Kidney (tissue), 14 donors: ENCODE data around the gene AGAP5. TPM values are rescaled to one million over a fixed set of nuclear protein-coding genes. Genes with fewer than 3 reads are reported as not detected.

Experiments used
- DNase-seq, 5 donors: peaks; one replicate each; pipeline ENCODE4 v3.0.0-alpha.2; 2013 to 2020
- FAIRE-seq: peaks from 2 replicates; lab custom pipeline; 2012; peaks lifted over from hg19 to GRCh38; lab: Jason Lieb, UNC
- H3K27ac ChIP-seq, 2 donors: one replicate each; pipeline ENCODE4 v1.7.0; 2013; ENCODE audit warnings: low read depth in 2 of 2, low read length in 2 of 2, inconsistent platforms in 1 of 2
- H3K27me3 ChIP-seq: one replicate; pipeline ENCODE4 v1.7.1; 2013; ENCODE audit warnings: low read length, inconsistent platforms; ENCODE audit not compliant: control insufficient read depth, insufficient read depth
- H3K36me3 ChIP-seq, 3 donors: one replicate each; pipeline versions ENCODE4 v1.7.0 to v1.7.1; 2013; ENCODE audit warnings: low read length in 3 of 3, control low read depth in 1 of 3, inconsistent platforms in 1 of 3; ENCODE audit not compliant: insufficient read depth in 3 of 3, control insufficient read depth in 2 of 3
- H3K4me1 ChIP-seq, 3 donors: one replicate each; pipeline versions ENCODE4 v1.7.0 to v1.7.1; 2013; ENCODE audit warnings: low read length in 3 of 3, inconsistent platforms in 1 of 3, low read depth in 1 of 3; ENCODE audit not compliant: control insufficient read depth in 2 of 3, insufficient read depth in 2 of 3
- H3K4me3 ChIP-seq, 3 donors: one replicate each; pipeline versions ENCODE4 v1.7.0 to v1.8.1; 2013; ENCODE audit warnings: low read length in 3 of 3, control low read depth in 1 of 3, inconsistent platforms in 1 of 3
- H3K9ac ChIP-seq, 3 donors: one replicate each; pipeline versions ENCODE4 v1.7.0 to v1.7.1; 2013; ENCODE audit warnings: low read length in 3 of 3, control low read depth in 1 of 3, inconsistent platforms in 1 of 3
- H3K9me3 ChIP-seq, 3 donors: one replicate each; pipeline versions ENCODE4 v1.7.0 to v1.7.1; 2013; ENCODE audit warnings: low read length in 3 of 3, control low read depth in 1 of 3, inconsistent platforms in 1 of 3; ENCODE audit not compliant: control insufficient read depth in 2 of 3, insufficient read depth in 1 of 3
- intact Hi-C: fragments of 100-400 bp; cut with DNase I; formaldehyde crosslinking; loops from one replicate; pipeline ENCODE4 v1.11.1; 2022
- polyA plus RNA-seq: library from polyadenylated mRNA; stranded (reverse); fragments of 350-450 nt; fragmentation: Illumina TruSeq; extraction: RNeasy Lipid Tissue Mini Kit (QIAGEN cat#74804); gene quantifications from one replicate; pipeline ENCODE4 v1.2.3, GENCODE V29; 2014; ENCODE audit warnings: low read depth, low replicate concordance; ENCODE audit not compliant: insufficient read depth
- total RNA-seq: library from RNA; stranded (reverse); fragmentation: NEBNext Ultra II Directional; extraction: Animal tissue kit (Norgen Biotek cat#: 25700); gene quantifications from one replicate; pipeline ENCODE4 v1.2.1, GENCODE V29; 2021
- TF ChIP-seq, protein P1 (sequence below): IDR thresholded peaks from 3 replicates; pipeline ENCODE4 v1.5.1; 2012; ENCODE audit warnings: mild to moderate bottlenecking, moderate library complexity, borderline replicate concordance; ENCODE audit not compliant: insufficient read depth; ENCODE audit errors: extremely low read depth
- donor health status: control.
- donor health status: control.
- donor health status: control.
- donor health status: control.
- donor health status: control.
- donor health status: DM: yes; HTN: yes; CAD: no.
- donor health status: Normal renal cell carcinoma (clear cell type).

AGAP5 gene
- total and polyA plus RNA-seq, 2 donors from 2014 or later, result 3.8 to 9.9 TPM

DNA sequence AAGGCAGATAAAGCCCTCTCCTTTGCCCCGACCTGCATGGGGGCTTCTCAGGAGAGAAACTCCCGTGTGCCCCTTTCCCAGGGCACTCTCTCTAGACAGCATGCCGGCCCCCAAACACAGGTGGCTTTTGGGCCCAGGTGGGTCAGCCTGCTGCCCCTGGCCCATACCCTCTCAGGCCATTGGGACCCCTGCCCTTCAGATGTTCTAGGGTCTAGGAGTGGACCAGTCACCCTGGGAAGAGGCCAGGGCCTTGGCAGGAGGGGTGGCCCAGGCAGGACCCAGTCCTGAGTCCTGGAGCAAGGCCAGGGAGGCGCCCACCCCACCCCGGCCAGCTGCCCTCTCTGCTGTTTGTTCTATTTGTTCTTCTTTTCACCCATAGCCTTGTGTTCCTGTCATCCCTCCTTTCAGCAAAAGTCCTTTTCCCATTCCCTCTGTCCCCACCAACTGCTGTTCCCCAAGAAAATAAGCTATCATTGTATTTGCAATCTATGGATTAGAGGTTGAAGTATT, 36.9 kb upstream of the AGAP5 start:
- Histone ChIP-seq H3K9me3 (no peaks in the 10 kb centered on the region), H3K36me3 (peaks cover 0 to 3% (median 0%) of the 10 kb centered on the region in 3 donors), H3K27ac (no peak overlapping the region), H3K4me3 (no peak overlapping the region), H3K9ac (no peak overlapping the region), H3K4me1 (peaks cover 0 to 4% (median 0%) of the 10 kb centered on the region in 3 donors), H3K27me3 (no peaks in the 10 kb centered on the region)
- intact Hi-C loops, result no loop called here
- TF ChIP-seq, protein P1, sequence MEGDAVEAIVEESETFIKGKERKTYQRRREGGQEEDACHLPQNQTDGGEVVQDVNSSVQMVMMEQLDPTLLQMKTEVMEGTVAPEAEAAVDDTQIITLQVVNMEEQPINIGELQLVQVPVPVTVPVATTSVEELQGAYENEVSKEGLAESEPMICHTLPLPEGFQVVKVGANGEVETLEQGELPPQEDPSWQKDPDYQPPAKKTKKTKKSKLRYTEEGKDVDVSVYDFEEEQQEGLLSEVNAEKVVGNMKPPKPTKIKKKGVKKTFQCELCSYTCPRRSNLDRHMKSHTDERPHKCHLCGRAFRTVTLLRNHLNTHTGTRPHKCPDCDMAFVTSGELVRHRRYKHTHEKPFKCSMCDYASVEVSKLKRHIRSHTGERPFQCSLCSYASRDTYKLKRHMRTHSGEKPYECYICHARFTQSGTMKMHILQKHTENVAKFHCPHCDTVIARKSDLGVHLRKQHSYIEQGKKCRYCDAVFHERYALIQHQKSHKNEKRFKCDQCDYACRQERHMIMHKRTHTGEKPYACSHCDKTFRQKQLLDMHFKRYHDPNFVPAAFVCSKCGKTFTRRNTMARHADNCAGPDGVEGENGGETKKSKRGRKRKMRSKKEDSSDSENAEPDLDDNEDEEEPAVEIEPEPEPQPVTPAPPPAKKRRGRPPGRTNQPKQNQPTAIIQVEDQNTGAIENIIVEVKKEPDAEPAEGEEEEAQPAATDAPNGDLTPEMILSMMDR, result no peak
- DNase-seq, result peak in 1 of 5 donors; percentile 55
- FAIRE-seq, result no peak

DNA sequence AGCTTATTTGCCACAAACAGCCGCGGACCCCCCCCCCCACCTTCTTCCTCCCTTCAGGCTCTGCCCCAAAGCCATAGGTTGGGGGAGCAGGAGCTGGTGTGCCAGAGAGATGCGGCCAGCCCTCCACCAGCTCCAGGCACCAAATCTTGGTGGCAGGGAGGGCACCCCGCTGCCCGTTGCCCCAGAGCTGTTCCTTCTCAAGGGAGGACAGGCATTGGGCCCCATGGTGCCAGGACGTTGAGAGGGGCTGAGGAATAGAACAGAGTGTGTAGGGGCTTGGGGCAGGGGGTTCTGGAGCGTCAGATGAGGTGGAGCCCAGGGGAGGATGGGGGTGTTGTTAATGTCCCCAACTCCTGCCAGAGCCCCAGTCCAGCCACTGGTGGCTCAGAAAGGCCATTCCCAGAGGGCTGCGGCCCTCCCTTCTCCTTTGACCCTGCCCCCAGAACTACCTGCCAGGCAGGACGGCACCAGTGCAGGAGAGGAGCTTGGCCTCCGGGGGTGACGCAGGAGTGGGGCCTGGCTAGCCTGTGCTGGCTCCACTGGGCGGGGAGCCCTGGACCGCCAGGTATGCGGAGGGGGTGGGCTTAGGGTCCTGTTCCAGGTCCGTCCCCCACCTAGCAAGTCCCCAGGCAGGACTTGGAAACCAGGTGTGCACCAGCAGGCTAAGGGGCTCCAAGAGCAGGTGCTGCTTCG, 36.3 kb upstream of the AGAP5 start:
- TF ChIP-seq, protein P1, result no peak
- DNase-seq (peak in 1 of 5 donors; percentile 67), FAIRE-seq (no peak)
- intact Hi-C loops, result no loop called here
- Histone ChIP-seq H3K9ac (no peak overlapping the region), H3K4me3 (no peak overlapping the region), H3K27ac (no peak overlapping the region), H3K9me3 (no peaks in the 10 kb centered on the region), H3K4me1 (peaks cover 0 to 7% (median 0%) of the 10 kb centered on the region in 3 donors), H3K27me3 (no peaks in the 10 kb centered on the region), H3K36me3 (peaks cover 0 to 3% (median 0%) of the 10 kb centered on the region in 3 donors)

DNA sequence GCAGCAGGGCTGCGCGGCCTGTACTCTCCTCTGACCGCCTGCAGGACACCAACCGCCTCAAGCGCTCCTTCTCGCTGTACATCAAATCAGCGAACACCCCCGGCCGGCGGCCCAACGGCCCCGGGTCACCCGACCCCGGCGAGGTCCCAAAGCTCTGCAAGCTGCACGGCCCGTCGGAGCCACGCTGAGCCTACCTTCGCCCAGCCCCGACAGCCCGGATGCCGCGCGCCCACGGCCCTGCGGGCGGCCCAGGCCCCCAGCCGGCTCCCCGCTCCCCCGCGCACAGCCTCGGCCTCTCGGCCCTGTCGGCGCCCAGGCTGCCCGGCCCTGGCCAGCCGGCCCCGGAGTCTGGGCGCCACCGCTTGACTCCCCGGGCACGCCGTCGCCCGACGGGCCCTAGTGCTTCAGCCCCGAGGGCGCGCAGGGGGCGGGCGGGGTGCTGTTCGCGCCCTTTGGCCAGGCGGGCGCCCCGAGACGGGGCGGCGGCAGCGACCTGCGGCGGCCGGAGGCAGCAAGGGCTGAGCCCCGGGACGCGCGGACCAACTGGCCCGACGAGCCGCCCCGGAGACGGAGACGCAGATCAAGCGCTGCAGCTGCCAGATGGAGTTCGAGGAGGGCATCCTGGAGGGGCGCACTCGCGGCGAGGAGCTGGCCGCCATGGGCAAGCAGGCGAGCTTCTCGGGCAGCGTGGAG, 35.2 kb upstream of the AGAP5 start:
- no peaks in the 10 kb centered on the region for H3K9me3 ChIP-seq
- intact Hi-C loops, result no loop called here
- TF ChIP-seq, protein P1, result no peak
- no peak for FAIRE-seq
- H3K27ac ChIP-seq, result no peak overlapping the region
- no peaks in the 10 kb centered on the region for H3K27me3 ChIP-seq
- H3K4me1 ChIP-seq, result peaks cover 0 to 7% (median 0%) of the 10 kb centered on the region in 3 donors
- DNase-seq, result peak in 1 of 5 donors; percentile 75
- no peak overlapping the region for H3K9ac ChIP-seq
- H3K36me3 ChIP-seq, result peaks cover 0 to 3% (median 0%) of the 10 kb centered on the region in 3 donors
- no peak overlapping the region for H3K4me3 ChIP-seq
